HUES48 (cell line): ENCODE measurements around the gene FGF1.

Experiments
- H3K27ac ChIP-seq: one replicate; pipeline ENCODE4 v1.7.0; 2013; ENCODE audit warnings: low read depth, low read length, inconsistent platforms
- H3K27me3 ChIP-seq: 2 replicates; pipeline ENCODE4 v1.6.1; 2013; ENCODE audit warnings: mild to moderate bottlenecking, low read length; ENCODE audit not compliant: control insufficient read depth, insufficient read depth
- H3K36me3 ChIP-seq: 2 replicates; pipeline ENCODE4 v1.6.1; 2013; ENCODE audit warnings: low read length; ENCODE audit not compliant: control insufficient read depth, insufficient read depth
- H3K4me1 ChIP-seq: 2 replicates; pipeline ENCODE4 v1.6.1; 2013; ENCODE audit warnings: mild to moderate bottlenecking, low read length; ENCODE audit not compliant: control insufficient read depth, insufficient read depth
- H3K4me3 ChIP-seq: 2 replicates; pipeline ENCODE4 v1.5.1; 2013; ENCODE audit warnings: mild to moderate bottlenecking, low read depth, low read length
- H3K9ac ChIP-seq: 2 replicates; pipeline ENCODE4 v1.6.1; 2013; ENCODE audit warnings: mild to moderate bottlenecking, low read depth, low read length, moderate library complexity
- H3K9me3 ChIP-seq: 2 replicates; pipeline ENCODE4 v1.6.1; 2013; ENCODE audit warnings: low read length; ENCODE audit not compliant: control insufficient read depth, insufficient read depth

Gene FGF1

DNA sequence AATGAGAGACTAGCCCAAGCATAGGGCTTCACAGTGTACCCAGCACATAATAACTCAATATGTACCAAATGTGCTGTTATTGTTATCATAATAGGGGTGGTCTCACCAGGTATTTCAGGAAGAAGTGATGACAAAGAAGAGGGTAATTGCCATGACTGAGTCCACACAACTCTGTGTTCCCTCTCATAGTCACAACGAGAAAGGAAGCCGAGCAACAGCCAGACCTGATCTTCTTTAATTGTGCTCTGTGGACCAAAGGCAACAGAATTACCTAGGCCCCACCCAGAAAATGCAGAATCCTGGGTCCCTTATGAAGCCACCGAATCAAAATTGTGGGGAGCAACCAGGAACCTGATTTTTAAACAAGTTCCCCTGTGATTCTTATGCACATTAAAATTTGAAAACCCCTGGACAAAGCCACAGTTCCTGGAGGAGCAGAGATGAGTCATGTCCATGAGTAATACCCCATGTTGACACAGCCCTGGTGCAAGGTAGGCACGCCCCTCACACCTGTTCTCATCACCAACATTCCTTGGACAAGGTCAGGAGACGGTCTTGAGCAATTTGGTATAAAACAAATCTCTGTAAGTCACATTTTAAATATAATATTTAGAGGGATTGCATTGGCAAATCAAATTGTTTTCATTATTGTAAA is 5.2 kb downstream of the FGF1 start:
- no peak overlapping the region for H3K9ac ChIP-seq

DNA sequence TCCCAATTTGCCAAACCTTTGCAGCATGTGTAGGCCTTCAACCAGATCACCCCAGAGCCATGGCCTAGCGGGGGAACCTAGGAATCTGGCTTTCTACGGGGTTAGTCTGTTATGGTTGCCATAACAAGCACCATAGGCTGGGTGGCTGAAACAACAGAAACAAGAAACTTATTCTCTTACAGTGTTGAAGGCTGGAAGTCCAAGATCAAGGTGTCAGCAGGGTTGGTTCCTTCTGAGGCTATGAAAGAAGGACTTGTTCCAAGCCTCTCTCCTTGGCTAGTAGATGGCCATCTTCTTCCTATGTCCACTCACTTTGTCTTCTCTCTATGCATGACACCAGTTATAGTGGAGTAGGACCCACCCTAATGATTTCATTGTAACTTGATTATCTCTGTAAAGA is 6.1 kb downstream of the FGF1 start:
- no peak overlapping the region for H3K4me3 ChIP-seq
- no peaks in the 10 kb centered on the region for H3K9me3 ChIP-seq
- H3K27me3 ChIP-seq, result no peaks in the 10 kb centered on the region
- H3K36me3 ChIP-seq, result no peaks in the 10 kb centered on the region
- H3K4me1 ChIP-seq, result peaks cover 11% of the 10 kb centered on the region
- H3K27ac ChIP-seq, result no peak overlapping the region
- no peak overlapping the region for H3K9ac ChIP-seq

More for the DNA sequence above, 5.2 kb downstream of the FGF1 start:
- H3K4me1 ChIP-seq, result peaks cover 20% of the 10 kb centered on the region
- H3K4me3 ChIP-seq, result no peak overlapping the region
- peak overlapping the region; percentile 59 for H3K27ac ChIP-seq
- no peaks in the 10 kb centered on the region for H3K9me3 ChIP-seq
- H3K27me3 ChIP-seq, result no peaks in the 10 kb centered on the region
- no peaks in the 10 kb centered on the region for H3K36me3 ChIP-seq

DNA sequence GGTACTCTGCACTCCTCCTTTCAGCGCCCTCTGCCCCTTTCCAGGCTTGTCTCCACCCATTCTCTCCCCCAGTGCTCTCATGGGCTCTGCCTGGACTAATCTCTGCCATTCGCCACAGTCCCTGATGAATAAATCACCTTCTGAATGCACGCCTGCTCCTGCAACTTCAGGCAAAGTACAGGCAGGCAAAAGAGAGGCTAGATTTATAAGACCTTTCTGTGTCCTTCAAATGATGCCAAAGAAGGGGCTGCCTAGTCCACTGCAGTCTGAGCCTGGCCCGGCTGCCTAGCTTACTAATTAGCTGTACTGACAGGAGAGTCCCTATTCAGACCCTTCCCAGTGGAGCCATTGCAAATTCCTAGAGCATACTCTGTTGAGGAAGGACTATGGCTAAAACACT is 7.4 kb downstream of the FGF1 start:
- Histone ChIP-seq H3K4me3 (no peak overlapping the region), H3K27ac (no peak overlapping the region), H3K9ac (no peak overlapping the region), H3K4me1 (no peaks in the 10 kb centered on the region), H3K9me3 (no peaks in the 10 kb centered on the region), H3K27me3 (no peaks in the 10 kb centered on the region), H3K36me3 (no peaks in the 10 kb centered on the region)

DNA sequence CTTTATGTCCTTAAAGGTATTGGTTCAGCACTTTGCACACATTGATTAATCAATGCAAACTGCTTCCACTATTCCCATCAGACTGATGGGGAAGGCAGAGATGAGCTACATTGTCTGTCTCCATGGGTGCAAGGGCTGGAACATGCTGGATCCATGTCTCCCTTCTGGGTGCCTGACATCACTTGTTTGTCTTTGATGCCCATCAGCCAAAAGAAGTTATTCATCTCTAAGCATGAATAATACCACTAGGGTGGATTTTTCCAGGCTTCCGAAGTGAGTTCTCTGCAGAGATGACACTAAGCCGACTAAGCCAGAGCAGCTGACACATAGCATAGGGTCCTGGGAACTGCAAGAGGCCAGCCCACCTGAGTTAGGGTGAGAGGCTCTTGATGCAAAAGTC is 8.7 kb downstream of the FGF1 start:
- Histone ChIP-seq H3K9me3 (no peaks in the 10 kb centered on the region), H3K4me3 (no peak overlapping the region), H3K36me3 (no peaks in the 10 kb centered on the region), H3K4me1 (peaks cover 5% of the 10 kb centered on the region; the same call in 1 of the 2 replicates), H3K27me3 (no peaks in the 10 kb centered on the region), H3K27ac (no peak overlapping the region), H3K9ac (no peak overlapping the region)

DNA sequence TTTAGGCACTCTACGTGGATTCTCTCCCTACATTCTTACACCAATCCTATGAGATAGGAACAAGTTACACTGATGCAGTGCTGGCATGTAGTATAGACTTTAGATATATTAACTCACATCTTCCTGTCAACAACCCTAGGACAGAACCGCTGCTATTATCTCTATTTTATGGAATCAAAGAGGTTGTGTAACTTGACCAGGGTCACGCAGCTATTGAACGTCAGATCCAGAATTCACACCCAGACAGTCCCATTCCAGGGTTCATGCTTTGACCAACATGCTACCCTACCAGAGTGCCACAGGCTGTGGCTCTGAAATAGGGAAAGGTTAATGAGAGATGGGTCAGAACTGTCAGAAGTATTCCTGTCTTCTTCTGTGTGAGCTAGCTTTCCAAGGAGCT is 9.6 kb downstream of the FGF1 start:
- no peak overlapping the region for H3K9ac ChIP-seq
- no peaks in the 10 kb centered on the region for H3K36me3 ChIP-seq
- H3K9me3 ChIP-seq, result no peaks in the 10 kb centered on the region
- no peaks in the 10 kb centered on the region for H3K27me3 ChIP-seq
- H3K27ac ChIP-seq, result no peak overlapping the region
- no peak overlapping the region for H3K4me3 ChIP-seq
- H3K4me1 ChIP-seq, result peaks cover 11% of the 10 kb centered on the region; the same call in 1 of the 2 replicates

DNA sequence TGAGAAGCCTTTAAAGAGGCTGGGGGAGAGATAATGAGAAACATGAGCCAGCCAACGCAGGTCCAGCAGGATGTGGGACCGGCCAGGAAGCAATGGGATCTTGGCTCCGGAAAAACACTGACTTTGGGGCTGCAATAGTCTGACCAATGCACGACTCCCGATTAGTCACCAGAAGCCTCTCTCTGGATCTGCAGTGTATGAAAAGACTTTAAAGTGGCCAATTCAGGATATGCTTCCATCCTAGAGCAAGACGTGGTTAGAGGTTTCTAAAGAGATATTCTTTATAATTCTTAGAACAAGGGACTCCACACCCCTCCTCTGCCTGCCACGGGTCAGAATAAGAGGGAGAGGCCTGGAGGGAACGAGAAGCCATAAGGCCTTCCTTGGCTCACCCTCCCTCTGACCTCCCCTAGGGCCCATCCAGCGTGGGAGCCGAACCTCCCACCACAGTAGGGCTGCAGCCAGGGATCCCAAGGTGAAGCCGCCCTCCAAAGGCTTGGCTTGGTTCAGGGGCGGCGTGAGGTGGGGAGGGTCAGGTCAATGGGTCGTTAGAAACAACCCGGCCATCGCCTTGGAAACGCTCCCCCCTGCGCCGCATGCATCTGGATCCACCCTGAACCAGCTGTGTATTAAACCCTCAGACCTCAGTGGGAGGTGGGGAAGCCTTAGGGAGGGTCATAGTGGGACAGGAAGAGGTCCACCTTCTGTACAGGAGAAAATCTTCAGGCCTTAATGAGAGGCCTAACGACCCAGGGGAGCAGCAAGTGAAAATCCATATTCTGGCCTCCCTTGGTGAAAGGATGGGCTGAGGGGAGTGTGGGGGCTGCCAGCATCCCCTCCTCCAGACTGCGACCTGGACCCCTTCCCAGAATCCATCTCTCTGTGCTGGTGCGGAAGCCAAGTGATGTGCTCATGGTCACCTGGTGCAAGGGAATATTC is 11.1 kb downstream of the FGF1 start:
- no peaks in the 10 kb centered on the region for H3K9me3 ChIP-seq
- H3K9ac ChIP-seq, result no peak overlapping the region
- H3K27me3 ChIP-seq, result no peaks in the 10 kb centered on the region
- H3K4me3 ChIP-seq, result no peak overlapping the region
- H3K36me3 ChIP-seq, result no peaks in the 10 kb centered on the region
- peaks cover 12% of the 10 kb centered on the region; the same call in 1 of the 2 replicates for H3K4me1 ChIP-seq
- no peak overlapping the region for H3K27ac ChIP-seq

DNA sequence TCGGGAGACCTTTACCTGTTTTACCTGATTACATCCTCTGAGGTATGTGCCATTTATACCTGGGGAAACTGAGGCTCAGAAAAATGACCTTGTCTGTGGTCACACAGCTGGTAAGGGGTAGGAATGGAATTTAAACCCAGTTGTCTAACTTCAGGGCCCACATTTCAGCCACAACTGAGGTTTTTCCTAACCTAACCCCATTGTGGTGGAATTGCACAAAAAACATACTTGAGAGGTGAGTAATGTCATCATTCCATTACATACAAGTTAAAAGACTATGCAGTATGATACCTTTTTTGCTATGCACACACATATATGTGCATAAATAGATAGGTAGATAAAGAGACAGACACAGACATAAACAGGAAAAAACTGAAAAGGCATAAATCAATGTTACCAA is 14.1 kb downstream of the FGF1 start:
- Histone ChIP-seq H3K27ac (no peak overlapping the region), H3K9ac (no peak overlapping the region), H3K27me3 (no peaks in the 10 kb centered on the region)

DNA sequence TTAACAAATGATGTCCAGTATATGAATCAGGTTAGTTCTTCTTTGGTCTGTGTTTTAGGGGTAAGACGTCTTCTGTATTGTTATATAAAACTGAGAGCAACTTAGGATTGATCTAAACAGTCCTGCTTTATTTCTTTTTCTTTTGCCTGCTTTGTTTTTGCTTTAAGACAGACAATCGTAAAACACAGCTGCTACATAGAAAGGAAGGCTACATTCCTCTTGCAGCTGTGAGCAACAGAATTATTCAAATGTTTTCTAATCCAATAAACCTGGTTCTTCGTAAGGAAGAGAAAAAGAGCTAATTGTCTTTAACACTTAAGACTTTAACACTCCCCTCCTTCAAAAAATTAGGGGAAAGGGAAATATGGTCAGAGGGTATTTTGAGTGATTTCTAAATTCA is 14.6 kb downstream of the FGF1 start:
- no peak overlapping the region for H3K4me3 ChIP-seq
- no peaks in the 10 kb centered on the region for H3K27me3 ChIP-seq
- no peak overlapping the region for H3K9ac ChIP-seq
- H3K4me1 ChIP-seq, result peaks cover 12% of the 10 kb centered on the region; the same call in 1 of the 2 replicates
- no peak overlapping the region for H3K27ac ChIP-seq
- no peaks in the 10 kb centered on the region for H3K9me3 ChIP-seq
- H3K36me3 ChIP-seq, result no peaks in the 10 kb centered on the region

More for the DNA sequence above, 14.1 kb downstream of the FGF1 start:
- H3K36me3 ChIP-seq, result no peaks in the 10 kb centered on the region
- H3K4me1 ChIP-seq, result peaks cover 12% of the 10 kb centered on the region; the same call in 1 of the 2 replicates
- H3K9me3 ChIP-seq, result no peaks in the 10 kb centered on the region
- H3K4me3 ChIP-seq, result no peak overlapping the region

DNA sequence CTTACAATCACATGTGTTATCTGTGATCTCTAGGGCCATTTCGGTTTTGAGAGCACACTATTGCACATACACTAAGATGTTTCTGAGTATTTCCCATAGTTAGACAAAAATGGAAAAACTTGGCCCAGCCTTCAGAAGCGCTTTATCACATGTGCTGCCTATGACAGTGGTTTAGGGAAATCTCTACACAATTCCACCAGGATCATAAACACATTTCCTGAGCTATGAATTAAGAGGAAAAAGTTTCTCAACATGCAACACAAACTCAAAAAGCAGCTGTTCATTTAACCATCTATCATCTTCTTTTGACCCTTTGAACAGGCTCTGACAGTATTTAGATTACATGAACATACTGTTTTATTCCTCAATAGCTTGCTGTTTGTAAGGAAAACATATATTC is 15.1 kb downstream of the FGF1 start:
- Histone ChIP-seq H3K4me1 (peaks cover 12% of the 10 kb centered on the region; the same call in 1 of the 2 replicates), H3K27me3 (no peaks in the 10 kb centered on the region), H3K27ac (no peak overlapping the region), H3K9ac (no peak overlapping the region), H3K9me3 (no peaks in the 10 kb centered on the region), H3K36me3 (no peaks in the 10 kb centered on the region), H3K4me3 (no peak overlapping the region)

DNA sequence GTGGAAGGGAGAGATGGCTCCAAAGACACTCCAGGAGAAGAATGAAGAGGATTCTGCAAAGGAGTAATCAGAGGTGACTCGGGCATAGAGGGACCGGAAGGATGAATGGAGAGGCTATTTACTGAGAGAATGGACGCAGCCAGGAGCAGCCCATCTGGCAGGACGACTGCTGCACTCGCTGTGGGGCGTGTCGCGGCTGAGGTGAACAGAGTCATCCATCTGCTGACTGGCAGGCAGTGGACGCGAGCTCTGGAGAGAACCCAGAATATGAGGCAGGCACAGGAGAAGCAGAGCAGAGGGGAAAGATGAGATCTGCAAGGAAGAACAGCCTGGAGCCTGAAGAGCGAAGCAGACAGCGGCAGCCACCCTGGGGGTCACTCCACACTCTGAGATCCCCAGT is 16.4 kb downstream of the FGF1 start:
- Histone ChIP-seq H3K9ac (no peak overlapping the region), H3K4me3 (no peak overlapping the region)

DNA sequence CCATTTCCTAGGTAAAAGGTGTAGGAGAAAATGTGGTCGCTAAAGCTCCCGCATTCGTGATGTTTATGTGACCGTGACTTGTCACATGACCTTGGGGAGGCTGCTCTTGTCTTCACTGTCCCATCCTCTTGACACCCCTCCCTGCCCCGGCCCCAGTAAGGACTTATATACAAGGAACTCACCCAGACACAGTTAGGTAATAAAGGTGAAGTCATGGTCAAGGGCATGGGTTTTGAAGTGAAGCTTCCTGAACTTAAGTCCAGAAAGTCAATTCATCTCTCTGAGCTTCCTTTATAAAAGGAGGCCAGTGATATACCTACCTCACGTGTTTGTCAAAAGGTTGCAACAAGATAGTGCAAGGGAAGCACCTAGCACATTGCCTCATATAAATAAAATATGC is 17.6 kb downstream of the FGF1 start:
- H3K4me3 ChIP-seq, result no peak overlapping the region
- no peaks in the 10 kb centered on the region for H3K27me3 ChIP-seq
- no peaks in the 10 kb centered on the region for H3K9me3 ChIP-seq
- H3K9ac ChIP-seq, result no peak overlapping the region
- H3K4me1 ChIP-seq, result peaks cover 21% of the 10 kb centered on the region; the same call in 1 of the 2 replicates
- H3K36me3 ChIP-seq, result no peaks in the 10 kb centered on the region
- H3K27ac ChIP-seq, result no peak overlapping the region

More for the DNA sequence above, 16.4 kb downstream of the FGF1 start:
- Histone ChIP-seq H3K4me1 (peaks cover 12% of the 10 kb centered on the region; the same call in 1 of the 2 replicates), H3K27me3 (no peaks in the 10 kb centered on the region), H3K36me3 (no peaks in the 10 kb centered on the region), H3K27ac (no peak overlapping the region), H3K9me3 (no peaks in the 10 kb centered on the region)
